Measurements from ENCODE around the gene COL6A1.
"Not testable (repeated sequence)": the region's sequence is repeated elsewhere in the genome, so short reads cannot be mapped to it uniquely, and the experiment has no call there.

The COL6A1 gene

GRCh38 chr21:45957981-45958600, 23.5 kb upstream of the COL6A1 start:
- H3K4me3 ChIP-seq (ENCODE audit: control insufficient read depth, low read depth, low read length): no peak overlapping the region
- peak; percentile 86 for DNase-seq (ENCODE audit: low read depth)
- no peak for TF ChIP-seq CTCF (conservative IDR thresholded peaks at IDR 0.05; ENCODE audit: control insufficient read depth, insufficient read depth, low read depth, low read length)

GRCh38 chr21:45959182-45959581, 22.4 kb upstream of the COL6A1 start:
- H3K4me3 ChIP-seq (ENCODE audit: control insufficient read depth, low read depth, low read length): no peak overlapping the region
- no peak for DNase-seq (ENCODE audit: low read depth)
- no peak for TF ChIP-seq CTCF (conservative IDR thresholded peaks at IDR 0.05; ENCODE audit: control insufficient read depth, insufficient read depth, low read depth, low read length)

GRCh38 chr21:45959779-45960390, 21.7 kb upstream of the COL6A1 start:
- no peak for DNase-seq (ENCODE audit: low read depth)
- no peak overlapping the region for H3K4me3 ChIP-seq (ENCODE audit: control insufficient read depth, low read depth, low read length)
- no peak for TF ChIP-seq CTCF (conservative IDR thresholded peaks at IDR 0.05; ENCODE audit: control insufficient read depth, insufficient read depth, low read depth, low read length)

GRCh38 chr21:45961408-45961807, 20.2 kb upstream of the COL6A1 start:
- DNase-seq (ENCODE audit: low read depth); H3K4me3 ChIP-seq (ENCODE audit: control insufficient read depth, low read depth, low read length): not testable (repeated sequence)

- TF ChIP-seq CTCF (conservative IDR thresholded peaks at IDR 0.05; ENCODE audit: control insufficient read depth, insufficient read depth, low read depth, low read length): no peak
- no peak for DNase-seq (ENCODE audit: low read depth)
- no peak overlapping the region for H3K4me3 ChIP-seq (ENCODE audit: control insufficient read depth, low read depth, low read length)
These were observed 18.9 kb upstream of the COL6A1 start for GRCh38 chr21:45962531-45963231.

- H3K4me3 ChIP-seq (ENCODE audit: control insufficient read depth, low read depth, low read length): no peak overlapping the region
- no peak for TF ChIP-seq CTCF (conservative IDR thresholded peaks at IDR 0.05; ENCODE audit: control insufficient read depth, insufficient read depth, low read depth, low read length)
- DNase-seq (ENCODE audit: low read depth): peak; percentile 66
These were observed 18.4 kb upstream of the COL6A1 start for GRCh38 chr21:45963232-45963570.

GRCh38 chr21:45964649-45965048, 16.9 kb upstream of the COL6A1 start:
- TF ChIP-seq CTCF (conservative IDR thresholded peaks at IDR 0.05; ENCODE audit: control insufficient read depth, insufficient read depth, low read depth, low read length): no peak

More at GRCh38 chr21:45964649-45965048, 16.9 kb upstream of the COL6A1 start:
- DNase-seq (ENCODE audit: low read depth): no peak
- H3K4me3 ChIP-seq (ENCODE audit: control insufficient read depth, low read depth, low read length): no peak overlapping the region

Measured in fibroblast of mammary gland (primary cell).